Measurements from ENCODE around the gene RIC1.

- no peak for TF ChIP-seq CTCF (IDR thresholded peaks at IDR 0.05)
- no peak for TF ChIP-seq POLR2A (IDR thresholded peaks at IDR 0.05)
These were observed 1.2 kb downstream of the RIC1 start for GRCh38 chr9:5630081-5630507.

Measured in heart left ventricle (tissue), 13 donors.